GM19099 (cell line): ENCODE results near the gene NFKB1.

Experiments used
- POLR2A ChIP-seq: IDR thresholded peaks from 3 replicates; pipeline ENCODE4 v1.6.1; 2011; ENCODE audit warnings: low read depth; ENCODE audit not compliant: insufficient read length; ENCODE audit errors: extremely low read depth

The NFKB1 gene

DNA sequence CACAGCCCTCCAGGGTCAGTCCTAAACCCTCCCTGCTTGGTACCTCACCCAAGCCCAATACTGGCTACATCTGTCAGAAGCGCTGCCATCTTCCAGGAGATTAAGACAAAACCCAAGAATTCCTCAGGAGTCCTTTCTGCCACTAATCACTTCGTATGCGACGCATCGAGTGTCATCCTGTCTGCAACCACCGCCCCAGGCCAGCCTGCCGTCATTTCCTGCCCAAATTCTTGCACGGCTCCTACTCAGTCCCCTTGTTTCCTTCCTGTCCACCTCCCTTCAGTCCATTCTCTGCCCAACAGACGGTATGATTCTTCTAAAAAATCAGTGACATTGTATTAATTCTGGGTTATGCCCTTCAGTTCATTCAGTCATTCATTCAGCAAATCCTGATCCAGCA is 113.6 kb downstream of the NFKB1 start:
- no peak for TF ChIP-seq POLR2A

DNA sequence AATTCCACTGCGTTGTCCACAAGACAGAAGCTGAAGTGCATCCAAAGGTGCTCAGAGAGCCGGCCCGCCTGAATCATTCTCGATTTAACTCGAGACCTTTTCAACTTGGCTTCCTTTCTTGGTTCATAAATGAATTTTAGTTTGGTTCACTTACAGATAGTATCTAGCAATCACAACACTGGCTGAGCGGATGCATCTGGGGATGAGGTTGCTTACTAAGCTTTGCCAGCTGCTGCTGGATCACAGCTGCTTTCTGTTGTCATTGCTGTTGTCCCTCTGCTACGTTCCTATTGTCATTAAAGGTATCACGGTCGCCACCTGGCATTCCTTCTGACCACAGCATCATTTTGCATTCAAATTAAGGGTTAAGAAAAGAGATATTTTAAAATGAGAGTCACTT is 115.5 kb downstream of the NFKB1 start:
- no peak for TF ChIP-seq POLR2A

DNA sequence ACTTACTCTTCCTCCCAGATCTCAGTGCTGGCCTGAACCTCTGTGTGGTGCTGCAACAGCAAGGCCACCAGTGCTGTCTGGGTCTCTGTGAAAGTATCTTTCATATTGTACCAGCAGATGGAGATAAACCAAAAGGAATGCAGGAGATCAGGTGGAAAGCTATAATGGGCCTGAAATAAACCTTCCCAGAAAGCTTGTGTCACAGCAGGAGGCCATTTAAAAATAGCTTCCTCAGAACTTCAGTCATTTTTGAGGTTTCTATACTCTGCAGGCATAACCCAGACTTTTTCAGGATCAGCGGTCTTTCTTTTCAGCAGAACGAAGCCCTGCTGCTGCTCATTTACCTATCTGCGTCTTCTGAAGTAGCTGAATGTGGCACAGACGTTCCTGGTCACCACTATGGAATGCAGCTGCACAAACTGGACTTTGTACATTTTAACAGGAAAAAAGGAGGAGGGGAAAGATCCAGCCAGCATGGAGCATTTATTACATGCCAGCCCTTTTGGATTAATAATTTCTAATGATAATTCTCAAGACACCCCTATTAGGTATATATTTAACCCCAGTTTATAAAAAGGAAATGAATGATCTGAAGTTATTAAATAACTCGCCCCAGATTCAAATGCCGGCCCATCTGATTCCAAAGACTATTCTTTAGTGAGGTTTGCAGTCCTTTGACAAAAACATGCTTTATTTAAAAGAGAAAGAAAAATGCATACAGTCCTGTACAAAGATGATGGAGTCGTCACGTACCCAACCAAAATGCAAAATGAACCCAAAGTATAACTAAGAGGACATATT is 119.7 kb downstream of the NFKB1 start:
- no peak for TF ChIP-seq POLR2A

DNA sequence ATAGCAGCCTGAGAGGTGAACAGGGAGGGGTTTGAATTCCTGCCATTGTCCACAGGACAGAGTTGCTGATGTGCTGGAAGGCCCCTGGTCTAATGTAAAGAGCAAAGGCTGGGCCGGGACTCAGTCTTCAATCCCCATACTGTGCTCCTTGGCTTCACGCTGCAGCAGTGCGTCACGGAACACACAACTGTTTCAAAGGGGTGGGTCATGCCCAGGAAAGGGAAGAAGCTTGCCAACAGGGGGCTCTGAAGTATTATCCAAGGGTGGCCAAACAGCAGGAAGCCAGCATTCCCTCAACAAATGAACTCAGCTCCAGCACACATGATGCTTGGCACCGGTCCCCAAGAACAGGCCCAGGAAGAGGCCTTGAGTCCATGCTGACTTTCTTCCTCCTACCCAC is 122.5 kb downstream of the NFKB1 start:
- TF ChIP-seq POLR2A: no peak

DNA sequence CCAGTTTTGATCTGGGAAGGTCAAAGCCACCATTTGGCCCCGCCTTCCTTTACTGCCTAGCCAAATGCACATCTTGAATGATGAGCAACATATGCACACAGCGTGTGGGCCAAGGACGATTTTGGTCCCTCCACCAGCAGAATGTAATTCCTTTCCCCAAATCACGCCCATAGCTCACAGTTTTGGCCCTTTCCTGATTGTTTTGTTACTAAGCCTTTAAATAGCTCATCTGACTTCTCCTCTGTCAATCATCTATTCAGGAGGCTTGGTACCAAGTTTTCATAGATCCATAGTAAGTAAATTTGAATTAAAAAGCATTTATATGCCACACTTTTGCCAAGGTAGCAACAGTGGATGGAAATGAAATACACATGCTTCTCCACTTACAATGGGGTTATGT is 123.3 kb downstream of the NFKB1 start:
- TF ChIP-seq POLR2A: no peak

DNA sequence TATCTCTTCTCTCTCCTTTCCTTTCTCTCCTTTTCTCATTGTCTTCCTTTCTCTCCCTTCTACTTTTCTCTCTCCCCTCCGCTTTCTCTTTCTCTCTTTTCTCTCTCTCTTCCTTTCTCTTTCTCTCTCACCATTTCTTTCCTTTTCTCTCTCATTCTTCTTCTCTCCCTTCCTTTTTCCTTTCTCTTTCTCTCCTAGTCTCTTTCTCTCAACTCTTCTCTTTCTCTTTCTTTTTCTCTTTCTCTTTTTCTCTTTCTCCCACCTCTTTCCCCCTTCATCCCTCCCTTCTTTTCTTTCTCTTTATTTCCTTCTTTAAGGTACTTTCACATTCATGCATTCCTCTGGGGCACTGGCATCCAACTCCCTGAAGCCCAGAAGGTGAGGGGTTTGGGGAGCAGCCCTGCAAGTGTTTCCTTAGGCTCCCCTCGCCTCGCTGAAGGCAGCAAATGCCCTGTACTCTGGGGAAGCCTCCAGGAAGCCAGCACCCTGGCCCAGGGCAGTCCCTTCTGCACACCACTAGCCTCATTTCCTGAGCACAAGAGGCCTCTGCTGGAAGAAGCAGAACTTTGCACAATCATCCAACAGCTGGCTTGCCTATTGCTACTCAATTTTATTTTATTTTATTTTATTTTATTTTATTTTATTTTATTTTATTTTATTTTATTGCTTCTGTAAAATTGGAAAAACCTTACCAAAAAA is 124.2 kb downstream of the NFKB1 start:
- no peak for TF ChIP-seq POLR2A

DNA sequence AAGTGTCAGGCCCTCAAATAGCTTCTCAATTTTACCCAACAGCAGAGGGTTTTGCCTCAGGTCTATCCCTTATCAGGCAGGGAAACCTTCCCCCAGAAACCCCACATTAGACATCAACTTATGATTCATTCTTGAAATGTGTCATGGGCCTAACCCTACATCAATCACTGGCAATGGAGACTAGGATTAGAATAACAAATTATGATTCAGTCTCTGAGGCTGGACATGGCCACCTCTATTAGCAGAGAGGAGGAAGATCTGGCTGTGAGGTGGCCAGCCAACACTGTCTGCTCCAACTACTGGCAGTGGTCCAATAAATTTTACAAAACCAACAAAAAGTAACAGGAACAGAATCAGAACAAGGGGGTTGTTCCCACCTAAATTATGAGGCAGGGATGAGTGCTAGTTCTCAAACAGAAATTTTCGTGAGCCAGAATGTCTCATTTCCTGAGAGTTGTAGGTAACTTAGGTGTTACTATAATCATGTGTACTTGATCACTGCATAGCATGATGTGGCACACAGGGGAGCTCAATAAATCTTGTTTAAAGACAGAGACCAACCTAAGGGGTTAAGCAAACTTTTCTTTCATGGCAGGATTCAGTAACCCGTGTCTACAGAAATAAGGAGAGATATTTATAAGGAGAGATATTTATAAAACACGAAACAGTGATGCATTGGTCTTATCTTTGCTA is 126.8 kb downstream of the NFKB1 start:
- TF ChIP-seq POLR2A: no peak

DNA sequence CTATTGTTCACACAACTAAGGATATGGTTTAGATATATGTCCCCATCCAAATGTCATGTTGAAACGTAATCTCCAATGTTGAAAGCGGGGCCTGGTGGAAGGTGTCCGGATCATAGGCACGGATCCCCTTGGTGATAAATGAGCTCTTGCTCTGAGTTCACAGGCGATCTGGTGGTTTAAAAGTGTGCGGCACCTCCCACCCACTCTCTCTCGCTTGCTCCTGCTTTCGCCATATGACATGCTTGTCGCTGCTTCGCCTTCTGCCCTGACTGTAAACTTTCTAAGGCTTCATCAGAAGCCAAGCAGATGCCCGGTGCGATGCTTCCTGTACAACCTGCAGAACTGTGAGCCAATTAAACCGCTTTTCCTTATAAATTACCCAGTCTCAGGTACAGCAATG is 128.5 kb downstream of the NFKB1 start:
- no peak for TF ChIP-seq POLR2A

DNA sequence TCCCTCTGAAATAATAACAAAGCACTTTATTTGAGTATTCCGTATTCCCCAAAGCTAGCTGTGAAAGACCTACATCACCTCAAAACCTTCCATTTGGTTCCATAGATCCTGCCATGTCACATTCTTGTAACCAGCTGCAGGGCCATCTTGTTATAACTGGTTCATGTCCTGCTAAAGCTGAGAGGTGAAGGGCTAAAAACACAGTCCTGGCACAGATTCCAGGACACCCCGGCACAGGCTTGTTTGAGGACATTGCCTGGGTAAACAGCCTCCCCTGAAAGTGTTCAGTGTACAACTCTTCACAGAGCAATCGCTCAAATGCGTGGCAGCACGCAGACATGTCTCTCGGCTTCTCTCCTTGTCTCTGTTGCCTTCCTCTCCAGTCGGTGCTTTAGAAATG is 130.5 kb downstream of the NFKB1 start:
- TF ChIP-seq POLR2A: no peak

DNA sequence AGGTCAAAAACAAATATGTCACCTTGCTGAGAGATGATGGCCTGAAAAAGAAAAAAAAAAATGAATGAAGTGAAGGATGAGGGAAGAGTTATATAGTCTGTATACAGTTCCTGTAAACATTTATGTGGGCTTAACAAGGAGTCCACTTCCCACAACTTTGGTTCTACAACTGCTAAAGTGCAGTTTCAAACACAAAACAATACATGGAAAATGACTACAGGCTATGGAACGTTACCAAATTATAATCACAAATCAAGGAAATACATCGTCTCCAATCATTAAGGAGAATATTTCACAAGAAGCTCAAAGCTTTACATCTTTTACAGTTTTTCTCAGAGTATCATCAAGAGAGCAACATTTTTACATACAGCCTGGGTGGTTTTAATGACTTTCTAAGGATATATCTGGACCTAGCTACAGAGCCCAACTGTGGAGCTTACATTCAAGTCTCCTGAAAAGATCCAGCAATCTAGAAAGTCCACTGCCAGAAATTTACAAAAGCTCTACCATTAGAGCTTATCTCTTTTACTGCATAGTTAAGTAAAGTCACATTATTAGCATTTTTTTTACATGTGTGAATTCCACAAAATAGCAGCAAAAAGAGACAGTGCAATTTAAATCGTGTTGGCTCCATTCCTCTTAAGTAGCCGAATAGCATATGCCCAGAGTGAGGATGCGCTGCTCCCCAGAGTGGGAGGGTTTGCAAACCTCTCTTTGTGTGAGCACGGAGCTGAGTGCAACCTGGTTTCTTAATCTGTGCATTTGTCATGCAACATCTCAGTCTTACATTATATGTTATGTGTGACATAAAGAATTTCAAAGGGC is 131.3 kb downstream of the NFKB1 start:
- TF ChIP-seq POLR2A: no peak

DNA sequence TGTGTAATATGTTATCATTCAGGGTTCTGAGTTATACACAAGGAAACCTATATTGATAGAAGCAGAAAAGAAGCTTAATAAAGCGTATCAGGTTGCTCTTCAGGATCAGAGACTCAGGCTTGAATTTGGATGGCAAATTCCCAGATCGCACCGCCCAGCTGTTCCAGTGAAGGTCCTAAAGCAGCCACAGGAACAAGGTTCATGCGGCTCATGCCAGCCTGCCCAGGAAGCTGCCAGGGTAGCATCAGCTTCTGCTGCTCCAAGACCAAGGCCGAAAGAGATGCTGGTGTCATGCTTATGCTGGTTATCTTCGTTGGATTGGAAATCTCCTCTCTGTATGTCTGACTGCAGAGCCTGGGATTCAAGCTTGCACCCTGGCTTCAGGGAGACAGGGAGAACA is 131.9 kb downstream of the NFKB1 start:
- TF ChIP-seq POLR2A: no peak

DNA sequence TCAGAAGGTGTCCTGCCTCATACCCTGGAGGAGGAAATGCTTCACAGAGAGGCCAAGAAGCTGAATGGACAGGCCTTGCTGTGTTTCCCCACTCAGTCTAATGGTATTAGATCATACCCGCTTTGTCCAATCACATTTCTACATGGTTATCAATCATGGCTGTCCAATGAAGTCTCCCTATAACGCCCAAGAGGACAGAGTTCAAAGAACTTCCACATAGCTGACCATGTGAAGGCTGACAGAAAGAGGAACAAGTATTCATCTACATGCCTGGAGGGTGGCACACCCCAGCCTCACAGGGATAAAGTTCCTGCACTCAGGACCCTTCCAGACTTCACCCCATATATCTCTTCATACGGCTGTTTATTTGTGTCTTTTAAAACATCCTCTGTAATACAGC is 136.2 kb downstream of the NFKB1 start:
- TF ChIP-seq POLR2A: no peak

DNA sequence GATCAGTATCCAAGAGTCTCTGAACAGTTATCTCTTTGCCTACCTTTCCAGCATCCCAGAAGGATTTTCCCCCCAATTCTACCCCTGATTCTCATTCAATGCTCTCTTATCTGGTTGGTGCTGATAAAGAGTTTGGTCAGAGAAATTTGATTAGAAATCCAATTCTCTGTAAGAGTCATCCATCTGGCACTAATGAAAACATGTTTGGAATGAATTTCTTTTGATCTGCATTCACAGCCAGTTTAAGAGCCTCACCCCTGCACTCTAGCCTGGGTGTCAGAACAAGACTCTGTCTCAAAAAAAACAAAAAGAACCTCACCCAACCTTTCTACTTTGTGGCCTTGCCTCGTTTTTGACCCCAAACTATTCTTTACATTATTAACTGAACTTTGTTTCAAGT is 137.5 kb downstream of the NFKB1 start:
- TF ChIP-seq POLR2A: no peak

DNA sequence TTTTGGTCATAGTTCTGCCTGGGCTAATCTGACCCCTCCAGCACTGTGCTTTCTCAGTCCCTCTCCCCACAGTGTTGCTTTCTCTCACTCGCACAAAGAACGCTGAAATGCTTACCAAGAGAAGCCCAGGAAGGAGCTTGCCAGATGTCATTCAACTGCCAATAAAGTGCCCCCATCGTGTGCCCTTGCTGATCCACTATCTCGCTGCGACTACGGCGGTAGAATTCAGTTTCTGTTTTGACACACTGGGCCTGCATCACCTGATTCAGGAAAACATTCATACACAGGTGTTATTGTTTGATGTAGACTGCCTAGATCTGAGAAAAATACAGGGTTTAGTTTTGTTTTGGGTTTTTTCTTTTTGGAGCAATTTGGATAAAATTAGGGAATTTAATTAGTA is 138.4 kb downstream of the NFKB1 start:
- TF ChIP-seq POLR2A: no peak

DNA sequence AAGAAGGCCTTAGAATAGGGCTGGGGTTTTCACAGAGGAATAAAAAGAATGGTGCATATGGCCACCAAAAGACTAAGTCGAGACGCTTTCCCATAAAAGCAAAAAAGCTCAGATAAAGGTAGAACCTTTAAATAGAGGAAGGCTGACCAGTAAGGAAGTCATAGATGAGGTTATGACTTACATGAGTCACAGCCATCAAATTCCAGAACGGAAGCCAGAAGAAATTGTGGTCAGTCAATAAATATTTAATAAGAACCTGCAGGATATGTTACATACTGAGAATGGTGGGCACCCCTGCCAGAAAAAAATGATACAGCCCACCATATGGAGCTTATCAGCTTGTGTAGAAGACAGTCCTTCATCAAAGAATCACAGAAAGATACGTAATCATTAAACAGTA is 139.5 kb downstream of the NFKB1 start:
- no peak for TF ChIP-seq POLR2A
